GM23248 (cell line): ENCODE measurements around the gene DISP2. TPM values are rescaled to one million over a fixed set of nuclear protein-coding genes. Genes with fewer than 3 reads are reported as not detected.

Source experiments
- DNase-seq: peaks from one replicate; pipeline ENCODE4 v3.0.0-alpha.2; 2015
- H2AFZ ChIP-seq: fragments of 200-600 bp; sonication (generic); 2 replicates; pipeline ENCODE4 v1.6.1; 2016; ENCODE audit warnings: antibody characterized with exemption
- H3F3A ChIP-seq: fragments of 200-600 bp; sonication (generic); 2 replicates; pipeline ENCODE4 v1.6.1; 2016; ENCODE audit warnings: mild to moderate bottlenecking, antibody characterized with exemption, mixed run types; ENCODE audit not compliant: insufficient read depth
- H3K27ac ChIP-seq: fragments of 200-600 bp; sonication (generic); 2 replicates; pipeline ENCODE4 v1.5.1; 2016; ENCODE audit warnings: mild to moderate bottlenecking
- H3K27me3 ChIP-seq: fragments of 200-600 bp; sonication (generic); replicated peaks from 2 replicates; pipeline ENCODE4 v1.6.1; 2016; ENCODE audit warnings: mild to moderate bottlenecking; ENCODE audit not compliant: insufficient read depth
- H3K36me3 ChIP-seq: fragments of 200-600 bp; sonication (generic); 2 replicates; pipeline ENCODE4 v1.6.1; 2016; ENCODE audit warnings: low read depth, mild to moderate bottlenecking
- H3K4me1 ChIP-seq: fragments of 200-600 bp; sonication (generic); 2 replicates; pipeline ENCODE4 v1.6.1; 2016; ENCODE audit warnings: mild to moderate bottlenecking; ENCODE audit not compliant: insufficient read depth
- H3K4me2 ChIP-seq: fragments of 200-600 bp; sonication (generic); one replicate; pipeline ENCODE4 v1.6.1; 2016; ENCODE audit warnings: mild to moderate bottlenecking; ENCODE audit not compliant: unreplicated experiment
- H3K4me3 ChIP-seq: fragments of 200-600 bp; sonication (generic); 2 replicates; pipeline ENCODE4 v1.5.1; 2016; ENCODE audit warnings: mild to moderate bottlenecking
- H3K79me2 ChIP-seq: fragments of 200-600 bp; sonication (generic); 2 replicates; pipeline ENCODE4 v1.6.1; 2016; ENCODE audit warnings: mild to moderate bottlenecking; ENCODE audit not compliant: insufficient read depth
- H3K9ac ChIP-seq: fragments of 200-600 bp; sonication (generic); 2 replicates; pipeline ENCODE4 v1.6.1; 2016; ENCODE audit warnings: mild to moderate bottlenecking
- H3K9me2 ChIP-seq: fragments of 200-600 bp; sonication (generic); 2 replicates; pipeline ENCODE4 v1.6.1; 2016; ENCODE audit warnings: mixed run types, mild to moderate bottlenecking, moderate library complexity; ENCODE audit not compliant: insufficient read depth
- H3K9me3 ChIP-seq: fragments of 200-600 bp; sonication (generic); one replicate; pipeline ENCODE4 v1.6.1; 2017; ENCODE audit warnings: low read depth
- H4K20me1 ChIP-seq: fragments of 200-600 bp; sonication (generic); 2 replicates; pipeline ENCODE4 v1.6.0; 2016; ENCODE audit not compliant: insufficient read depth
- EZH2 ChIP-seq: fragments of 200-600 bp; sonication (generic); IDR thresholded peaks from 2 replicates; pipeline ENCODE4 v1.6.1; 2018; ENCODE audit warnings: antibody characterized with exemption, mild to moderate bottlenecking; ENCODE audit not compliant: insufficient read depth, poor library complexity, severe bottlenecking
- EZH2phosphoT487 ChIP-seq: fragments of 200-600 bp; sonication (generic); IDR thresholded peaks from 2 replicates; pipeline ENCODE4 v1.6.1; 2018; ENCODE audit warnings: antibody characterized with exemption, moderate library complexity, mild to moderate bottlenecking, low read depth; ENCODE audit not compliant: insufficient read depth
- WGBS, 2 experiments: methylation state at CpG; one replicate each; pipeline ENCODE4 v1.1.6; 2015 to 2017; ENCODE audit warnings: low lambda C conversion rate in 2 of 2, low coverage in 1 of 2; ENCODE audit errors: missing lambda C conversion rate in 2 of 2; 5-methylcytosine and 5-hydroxymethylcytosine counted together
- in situ Hi-C: fragments of 300-500 bp; cut with MboI; formaldehyde crosslinking; loops from 2 replicates; pipeline ENCODE4 v1.15.0; 2020
- polyA plus RNA-seq: library from polyadenylated mRNA; unstranded; fragments of >200 nt; fragmentation: Nextera tagmentation; extraction: Ambion mirVana; gene quantifications from 2 replicates; pipeline ENCODE4 v1.2.1, GENCODE V29; 2016
- total RNA-seq: library from RNA; depleted of rRNA; stranded (reverse); fragments of >200 nt; shearing (Covaris generic); gene quantifications from 2 replicates; pipeline ENCODE4 v1.2.3, GENCODE V29; 2014

The DISP2 gene
- total and polyA plus RNA-seq, 2 experiments from 2014 or later, result 0.11 to 0.51 TPM

DNA sequence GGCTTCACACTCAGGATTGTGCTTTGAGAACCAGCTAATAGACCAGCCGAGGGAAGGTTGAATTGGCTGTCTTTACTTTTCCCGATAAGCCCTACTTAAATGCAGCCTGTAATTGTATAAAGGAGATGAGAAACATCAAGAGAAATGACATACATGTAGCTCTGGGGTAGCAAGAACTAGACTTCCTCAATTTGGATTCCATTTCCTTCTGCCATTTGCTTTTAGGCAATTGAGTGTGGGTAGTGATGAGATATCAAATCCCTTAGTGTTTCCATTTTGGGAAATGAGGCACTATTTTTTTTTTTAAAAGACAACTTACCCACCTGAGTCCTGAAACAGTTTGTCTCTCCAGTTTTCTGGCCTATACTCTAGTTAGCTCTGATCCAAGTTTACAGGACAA is 32.3 kb upstream of the DISP2 start:
- Histone ChIP-seq H3K4me3 (peak overlapping the region; percentile 76), H2AFZ (no peak overlapping the region), H3K4me2 (peak overlapping the region; percentile 74), H3K9me3 (no peaks in the 10 kb centered on the region), H3K27me3 (no peaks in the 10 kb centered on the region), H3K9me2 (no peaks in the 10 kb centered on the region), H3K4me1 (peaks cover 45% of the 10 kb centered on the region), H3K79me2 (peaks cover 25% of the 10 kb centered on the region), H3F3A (peaks cover 35% of the 10 kb centered on the region), H3K36me3 (no peaks in the 10 kb centered on the region), H3K27ac (no peak overlapping the region), H3K9ac (no peak overlapping the region), H4K20me1 (no peaks in the 10 kb centered on the region)
- WGBS, 2 experiments, result 98% methylated on average over 2 of the region's 2 CpGs
- in situ Hi-C loops, result no loop called here
- no peak for DNase-seq
- TF ChIP-seq EZH2, result no peak

- no peak overlapping the region for H3K27ac ChIP-seq
- H3K9ac ChIP-seq, result no peak overlapping the region
These were observed 30.6 kb upstream of the DISP2 start for GRCh38 chr15:40327457-40327856.

DNA sequence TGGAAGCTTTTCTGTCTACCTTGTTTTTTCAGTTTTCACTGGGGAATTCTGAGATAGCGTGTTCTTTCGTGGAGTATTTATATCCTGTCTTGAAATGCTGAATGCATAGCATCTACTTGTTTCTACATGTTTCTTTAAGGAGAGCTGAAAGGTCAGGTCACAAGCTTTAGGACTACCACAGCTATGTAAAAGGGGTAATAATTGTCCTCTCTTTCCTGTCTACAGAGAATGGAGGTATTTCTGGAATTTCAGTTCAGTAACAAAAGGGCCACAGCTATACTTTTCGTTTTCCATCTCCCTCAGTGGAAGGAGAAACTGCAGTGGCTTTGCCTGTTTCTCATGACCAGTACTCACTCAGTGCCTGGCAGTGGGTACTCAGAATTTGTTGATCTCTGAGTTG is 29.8 kb upstream of the DISP2 start:
- Histone ChIP-seq H4K20me1 (no peaks in the 10 kb centered on the region), H2AFZ (no peak overlapping the region), H3K9me3 (no peaks in the 10 kb centered on the region), H3K36me3 (no peaks in the 10 kb centered on the region), H3K4me1 (peaks cover 47% of the 10 kb centered on the region), H3K27ac (peak overlapping the region; percentile 10; the same call in 1 of the 2 replicates), H3K9ac (no peak overlapping the region), H3K79me2 (peaks cover 25% of the 10 kb centered on the region), H3K9me2 (no peaks in the 10 kb centered on the region), H3F3A (peaks cover 41% of the 10 kb centered on the region), H3K4me3 (no peak overlapping the region), H3K27me3 (no peaks in the 10 kb centered on the region), H3K4me2 (peak overlapping the region; percentile 51)
- no peak for TF ChIP-seq EZH2phosphoT487
- no peak for TF ChIP-seq EZH2
- DNase-seq, result no peak
- WGBS, 2 experiments, result 80 to 86% methylated on average over 3 of the region's 3 CpGs
- in situ Hi-C loops, result no loop called here

More at GRCh38 chr15:40327457-40327856, 30.6 kb upstream of the DISP2 start:
- H3K4me3 ChIP-seq, result no peak overlapping the region
- no peak for DNase-seq
- 86 to 93% methylated on average over 6 of the region's 6 CpGs for WGBS, 2 experiments
- H3K9me3 ChIP-seq, result no peaks in the 10 kb centered on the region
- H3K4me1 ChIP-seq, result peaks cover 45% of the 10 kb centered on the region
- no peak for TF ChIP-seq EZH2phosphoT487
- TF ChIP-seq EZH2, result no peak
- peaks cover 25% of the 10 kb centered on the region for H3K79me2 ChIP-seq
- no peaks in the 10 kb centered on the region for H3K27me3 ChIP-seq
- in situ Hi-C loops, result no loop called here
- H3F3A ChIP-seq, result peaks cover 40% of the 10 kb centered on the region
- peak overlapping the region; percentile 51 for H3K4me2 ChIP-seq
- H3K9me2 ChIP-seq, result no peaks in the 10 kb centered on the region
- no peak overlapping the region for H2AFZ ChIP-seq
- H4K20me1 ChIP-seq, result no peaks in the 10 kb centered on the region
- H3K36me3 ChIP-seq, result no peaks in the 10 kb centered on the region

DNA sequence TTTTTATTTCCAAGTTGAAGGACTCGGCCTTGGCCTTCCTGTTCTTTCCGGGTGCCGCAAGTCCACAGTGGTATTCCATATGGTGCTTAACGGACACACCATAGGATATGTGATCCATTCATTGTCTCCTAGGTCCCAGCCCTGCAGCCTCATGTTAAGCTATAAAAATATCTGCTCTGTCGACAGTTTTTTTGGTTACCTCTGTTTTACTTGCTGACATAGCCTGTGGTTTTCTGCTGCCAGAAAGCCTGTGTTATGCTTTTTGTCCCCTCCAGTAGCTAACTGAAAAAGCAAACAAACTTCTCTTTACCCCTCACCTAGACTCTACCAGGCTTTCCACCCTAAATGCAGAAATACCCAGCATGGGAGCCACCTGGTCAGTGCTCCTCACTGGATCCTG is 29.3 kb upstream of the DISP2 start:
- no peak for TF ChIP-seq EZH2phosphoT487
- no peak for TF ChIP-seq EZH2
- Histone ChIP-seq H3K4me1 (peaks cover 52% of the 10 kb centered on the region), H3K36me3 (no peaks in the 10 kb centered on the region)

GRCh38 chr15:40329804-40330203 is 28.2 kb upstream of the DISP2 start:
- 94 to 97% methylated on average over 7 of the region's 7 CpGs for WGBS, 2 experiments
- H3K9me2 ChIP-seq, result no peaks in the 10 kb centered on the region
- no peaks in the 10 kb centered on the region for H4K20me1 ChIP-seq
- H3K27ac ChIP-seq, result peak overlapping the region; percentile 50
- no peaks in the 10 kb centered on the region for H3K36me3 ChIP-seq
- no peak overlapping the region for H3K9ac ChIP-seq
- in situ Hi-C loops, result no loop called here
- peaks cover 41% of the 10 kb centered on the region for H3F3A ChIP-seq
- H3K79me2 ChIP-seq, result peaks cover 20% of the 10 kb centered on the region
- TF ChIP-seq EZH2, result no peak
- TF ChIP-seq EZH2phosphoT487, result no peak
- peak; percentile 29 for DNase-seq
- peaks cover 52% of the 10 kb centered on the region for H3K4me1 ChIP-seq
- H3K9me3 ChIP-seq, result no peaks in the 10 kb centered on the region
- H2AFZ ChIP-seq, result no peak overlapping the region
- no peaks in the 10 kb centered on the region for H3K27me3 ChIP-seq
- no peak overlapping the region for H3K4me2 ChIP-seq
- no peak overlapping the region for H3K4me3 ChIP-seq

More for the DNA sequence above, 29.3 kb upstream of the DISP2 start:
- no peaks in the 10 kb centered on the region for H4K20me1 ChIP-seq
- H3K4me2 ChIP-seq, result peak overlapping the region; percentile 51
- in situ Hi-C loops, result no loop called here
- no peak overlapping the region for H2AFZ ChIP-seq
- H3F3A ChIP-seq, result peaks cover 41% of the 10 kb centered on the region
- no peak for DNase-seq
- H3K79me2 ChIP-seq, result peaks cover 25% of the 10 kb centered on the region
- H3K4me3 ChIP-seq, result no peak overlapping the region
- no peak overlapping the region for H3K9ac ChIP-seq
- H3K9me2 ChIP-seq, result no peaks in the 10 kb centered on the region
- peak overlapping the region; percentile 10; the same call in 1 of the 2 replicates for H3K27ac ChIP-seq
- 72 to 86% methylated on average over 5 of the region's 5 CpGs for WGBS, 2 experiments
- no peaks in the 10 kb centered on the region for H3K9me3 ChIP-seq
- no peaks in the 10 kb centered on the region for H3K27me3 ChIP-seq
